GM12878 (cell line): ENCODE data around the gene ATP2C2. TPM values are rescaled to one million over a fixed set of nuclear protein-coding genes. Genes with fewer than 3 reads are reported as not detected.

ENCODE experiments used
- ATAC-seq: fragments of 200-7000 bp; cut with Tn5 transposase; 3 replicates; pipeline ENCODE4 v1.9.1; 2020; ENCODE audit warnings: mild to moderate bottlenecking, moderate library complexity
- BruUV-seq: library from RNA; stranded (reverse); fragments of 400-500 nt; replicated peaks from 2 replicates; lab custom pipeline; 2021; lab: Mats Ljungman, UMichigan
- CTCF ChIA-PET: fragments of 300-600 bp; sonication (Branson Sonifier 250); formaldehyde crosslinking; extraction: SDS; loops from one replicate; lab custom pipeline; 2021; ENCODE audit warnings: inconsistent platforms; lab: Yijun Ruan, JAX
- POLR2A ChIA-PET: fragments of 350-600 bp; formaldehyde crosslinking; extraction: SDS; loops from one replicate; lab custom pipeline; 2021; ENCODE audit warnings: inconsistent platforms; lab: Charles Lee
- RAD21 ChIA-PET: fragments of 300-600 bp; sonication (Branson Sonifier 250); formaldehyde crosslinking; loops from one replicate; lab custom pipeline; 2023; ENCODE audit warnings: antibody characterized with exemption; ENCODE audit not compliant: unreplicated experiment; lab: Charles Lee
- SMC1A ChIA-PET: fragments of 300-600 bp; sonication (Branson Sonifier 250); formaldehyde crosslinking; loops from one replicate; lab custom pipeline; 2023; ENCODE audit not compliant: unreplicated experiment, uncharacterized antibody; lab: Charles Lee
- DNase-seq: peaks from one replicate; pipeline ENCODE4 v3.0.0-alpha.2; 2011; ENCODE audit warnings: low read depth, low spot score
- FAIRE-seq: peaks from 3 replicates; lab custom pipeline; 2011; peaks lifted over from hg19 to GRCh38; lab: Jason Lieb, UNC
- H2AFZ ChIP-seq: 2 replicates; pipeline ENCODE4 v1.6.0; 2011; ENCODE audit warnings: low read depth, low read length, control low read depth; ENCODE audit not compliant: control insufficient read depth
- H3K27ac ChIP-seq: 2 replicates; pipeline ENCODE4 v1.5.1; 2011; ENCODE audit warnings: control low read depth; ENCODE audit not compliant: control insufficient read depth, insufficient read depth
- H3K27me3 ChIP-seq, 2 experiments: replicated peaks in 1 of 2; 2 replicates each; pipeline versions ENCODE4 v1.6.0 to v1.6.1; 2011; ENCODE audit warnings: low read length in 1 of 2; ENCODE audit not compliant: control insufficient read depth in 2 of 2, insufficient read depth in 2 of 2
- H3K36me3 ChIP-seq, 2 experiments: 2 replicates each; pipeline ENCODE4 v1.5.1; 2011; ENCODE audit warnings: low read length in 1 of 2; ENCODE audit not compliant: control insufficient read depth in 2 of 2, insufficient read depth in 2 of 2
- H3K4me1 ChIP-seq: 2 replicates; pipeline ENCODE4 v1.6.1; 2011; ENCODE audit warnings: mild to moderate bottlenecking, low read length, moderate library complexity, mixed read lengths; ENCODE audit not compliant: control insufficient read depth, insufficient read depth
- H3K4me2 ChIP-seq: 2 replicates; pipeline ENCODE4 v1.6.0; 2011; ENCODE audit warnings: control low read depth; ENCODE audit not compliant: control insufficient read depth, insufficient read depth
- H3K4me3 ChIP-seq: fragments of 200-600 bp; sonication (generic); 2 replicates; pipeline ENCODE4 v1.5.1; 2016
- H3K79me2 ChIP-seq: 2 replicates; pipeline ENCODE4 v1.6.0; 2011; ENCODE audit warnings: low read length; ENCODE audit not compliant: control insufficient read depth, insufficient read depth
- H3K9ac ChIP-seq: 2 replicates; pipeline ENCODE4 v1.8.0; 2011; ENCODE audit warnings: low read length, control low read depth, mixed read lengths; ENCODE audit not compliant: control insufficient read depth, insufficient read depth
- H3K9me3 ChIP-seq: replicated peaks from 3 replicates; pipeline ENCODE4 v1.5.1; 2011; ENCODE audit warnings: mild to moderate bottlenecking, low read length; ENCODE audit not compliant: control insufficient read depth, insufficient read depth
- H4K20me1 ChIP-seq: 2 replicates; pipeline ENCODE4 v1.6.0; 2011; ENCODE audit not compliant: control insufficient read depth, insufficient read depth
- BMI1 ChIP-seq: fragments of 450-650 bp; IDR thresholded peaks from 2 replicates; pipeline ENCODE4 v1.6.1; 2016; ENCODE audit warnings: mild to moderate bottlenecking, moderate library complexity, borderline replicate concordance
- BRCA1 ChIP-seq: IDR thresholded peaks from 2 replicates; pipeline ENCODE4 v1.6.1; 2011; ENCODE audit warnings: low read depth, low read length, improper control_type of control experiment
- FOXK2 ChIP-seq: fragments of 450-650 bp; IDR thresholded peaks from 2 replicates; pipeline ENCODE4 v1.6.1; 2017; ENCODE audit warnings: mild to moderate bottlenecking, moderate library complexity
- FOXM1 ChIP-seq: IDR thresholded peaks from 2 replicates; pipeline ENCODE4 v1.6.1; 2012; ENCODE audit warnings: low read depth, mild to moderate bottlenecking, inconsistent platforms, low read length, moderate library complexity
- HDAC6 ChIP-seq: fragments of 200-600 bp; sonication (generic); IDR thresholded peaks from one replicate; pipeline ENCODE4 v1.8.0; 2017; ENCODE audit warnings: antibody characterized with exemption; ENCODE audit not compliant: unreplicated experiment
- MEF2A ChIP-seq: IDR thresholded peaks from 2 replicates; pipeline ENCODE4 v1.6.1; 2011; ENCODE audit warnings: low read depth, mild to moderate bottlenecking, low read length, moderate library complexity; ENCODE audit not compliant: insufficient read depth
- NFIC ChIP-seq: IDR thresholded peaks from 2 replicates; pipeline ENCODE4 v1.6.1; 2012; ENCODE audit warnings: low read depth, mild to moderate bottlenecking, inconsistent platforms, low read length, moderate library complexity
- PAX8 ChIP-seq: fragments of 450-650 bp; IDR thresholded peaks from 2 replicates; pipeline ENCODE4 v1.6.1; 2017; ENCODE audit warnings: mild to moderate bottlenecking, moderate library complexity
- RBBP5 ChIP-seq: fragments of 200-600 bp; sonication (generic); conservative IDR thresholded peaks from 2 replicates; pipeline ENCODE4 v1.6.1; 2016
- TARDBP ChIP-seq: IDR thresholded peaks from 2 replicates; pipeline ENCODE4 v1.6.1; 2016; ENCODE audit warnings: borderline replicate concordance
- ZSCAN29 ChIP-seq: fragments of 450-650 bp; IDR thresholded peaks from 2 replicates; pipeline ENCODE4 v1.6.1; 2017; ENCODE audit warnings: mild to moderate bottlenecking, moderate library complexity
- WGBS: methylation state at CpG from one replicate; pipeline ENCODE4 v1.1.6; 2016; ENCODE audit warnings: low lambda C conversion rate; ENCODE audit not compliant: insufficient replicate concordance, insufficient coverage; ENCODE audit errors: missing lambda C conversion rate; 5-methylcytosine and 5-hydroxymethylcytosine counted together
- in situ Hi-C: fragments of 300-500 bp; cut with MboI; formaldehyde crosslinking; loops from 9 replicates; pipeline ENCODE4 v1.14.3; 2018; ENCODE audit warnings: mixed read lengths
- intact Hi-C: fragments of 100-400 bp; cut with micrococcal nuclease; formaldehyde crosslinking; loops from one replicate; pipeline ENCODE4 v1.14.2; 2022; ENCODE audit not compliant: unreplicated experiment
- polyA plus RNA-seq, 11 experiments: library from polyadenylated mRNA; depleted of rRNA in 4 of 11; unstranded in 6 of 11; stranded (reverse) in 5 of 11; fragments of >200 nt; fragmentation: Nextera tagmentation in 4 of 11; fragmentation: Illumina TruSeq in 1 of 11; extraction: Ambion mirVana in 4 of 11; extraction: Trizol in 1 of 11; gene quantifications; 1 replicate in 1 of 11; 2 replicates in 10 of 11; pipeline versions ENCODE4 v1.2.1 to v1.2.3, GENCODE V29; 2011 to 2016; ENCODE audit warnings: inconsistent platforms in 2 of 11, missing spikeins in 2 of 11, low read depth in 1 of 11
- total RNA-seq, 4 experiments: library from RNA; depleted of rRNA in 3 of 4; stranded (reverse); fragments of >200 nt in 3 of 4; fragmentation: Illumina TruSeq in 1 of 4; extraction: Trizol in 1 of 4; gene quantifications; 2 replicates each; pipeline versions ENCODE4 v1.2.1 to v1.2.3, GENCODE V29; 2013 to 2021
- TF ChIP-seq, protein P1 (sequence below): IDR thresholded peaks from 2 replicates; pipeline ENCODE4 v1.6.1; 2011; ENCODE audit warnings: low read depth, low read length, improper control_type of control experiment, borderline replicate concordance
- TF ChIP-seq, protein P2 (sequence below): IDR thresholded peaks from 2 replicates; pipeline ENCODE4 v1.6.1; 2012; ENCODE audit warnings: low read length, inconsistent platforms

The ATP2C2 gene
- total and polyA plus RNA-seq, 10 of the 15 experiments (the other 5 are each of a cell fraction or from before 2014, with no cell fraction given): 0.05 to 0.19 TPM; not detected in 8

DNA sequence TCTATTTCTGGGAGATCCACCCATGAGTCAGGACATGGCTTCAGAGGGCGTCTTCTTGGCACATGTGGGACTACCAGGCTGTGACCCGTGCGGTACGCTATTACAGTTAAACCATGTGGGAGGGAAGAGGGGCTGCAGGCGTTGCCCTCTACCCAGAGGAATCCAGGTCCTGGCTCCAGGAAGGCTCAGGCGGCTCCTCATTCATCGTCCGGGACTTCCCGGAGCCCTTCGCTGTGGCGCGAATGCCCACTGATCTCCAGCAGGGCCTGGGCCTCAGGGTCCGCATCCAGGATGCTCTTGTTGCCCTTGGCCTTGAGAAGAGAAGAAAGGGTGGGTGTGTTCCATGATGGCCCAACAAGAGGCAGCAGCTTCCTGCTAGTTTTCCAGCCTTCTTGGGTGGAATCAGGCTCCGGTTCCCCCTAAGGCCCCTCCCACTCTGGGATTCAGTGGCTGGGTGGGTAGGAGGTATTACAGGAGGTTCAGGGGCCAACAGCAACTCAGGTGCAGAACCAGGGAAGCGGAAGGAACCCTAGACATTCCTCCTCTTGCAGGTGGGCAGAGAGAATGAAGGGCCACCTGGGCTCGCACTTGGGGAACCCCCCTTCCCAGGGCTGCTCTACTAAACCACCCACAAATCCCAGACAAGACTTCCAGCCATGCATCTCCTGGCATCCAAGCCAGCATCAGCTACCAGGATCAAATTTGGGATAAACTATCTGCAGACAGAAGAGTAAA, 111.5 kb downstream of the ATP2C2 start:
- RAD21 ChIA-PET: no interaction called here
- Histone ChIP-seq H3K4me2 (no peak overlapping the region), H3K27ac (no peak overlapping the region), H2AFZ (no peak overlapping the region), H3K4me1 (no peaks in the 10 kb centered on the region), H3K27me3 (no peaks in the 10 kb centered on the region), H3K4me3 (no peak overlapping the region), H4K20me1 (no peaks in the 10 kb centered on the region), H3K79me2 (no peaks in the 10 kb centered on the region), H3K36me3 (no peaks in the 10 kb centered on the region; a peak in 2 of 4 replicates), H3K9me3 (no peaks in the 10 kb centered on the region), H3K9ac (no peak overlapping the region)
- 99% methylated on average over 16 of the region's 16 CpGs for WGBS
- no TSS peak for BruUV-seq
- POLR2A ChIA-PET: no interaction called here
- TF ChIP-seq MEF2A (no peak), FOXK2 (no peak), HDAC6 (no peak), TARDBP (no peak), BRCA1 (no peak), BMI1 (no peak), RBBP5 (no peak), ZSCAN29 (no peak), NFIC (no peak), FOXM1 (no peak), PAX8 (no peak)
- TF ChIP-seq, protein P1, sequence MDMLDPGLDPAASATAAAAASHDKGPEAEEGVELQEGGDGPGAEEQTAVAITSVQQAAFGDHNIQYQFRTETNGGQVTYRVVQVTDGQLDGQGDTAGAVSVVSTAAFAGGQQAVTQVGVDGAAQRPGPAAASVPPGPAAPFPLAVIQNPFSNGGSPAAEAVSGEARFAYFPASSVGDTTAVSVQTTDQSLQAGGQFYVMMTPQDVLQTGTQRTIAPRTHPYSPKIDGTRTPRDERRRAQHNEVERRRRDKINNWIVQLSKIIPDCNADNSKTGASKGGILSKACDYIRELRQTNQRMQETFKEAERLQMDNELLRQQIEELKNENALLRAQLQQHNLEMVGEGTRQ: no peak
- TF ChIP-seq, protein P2, sequence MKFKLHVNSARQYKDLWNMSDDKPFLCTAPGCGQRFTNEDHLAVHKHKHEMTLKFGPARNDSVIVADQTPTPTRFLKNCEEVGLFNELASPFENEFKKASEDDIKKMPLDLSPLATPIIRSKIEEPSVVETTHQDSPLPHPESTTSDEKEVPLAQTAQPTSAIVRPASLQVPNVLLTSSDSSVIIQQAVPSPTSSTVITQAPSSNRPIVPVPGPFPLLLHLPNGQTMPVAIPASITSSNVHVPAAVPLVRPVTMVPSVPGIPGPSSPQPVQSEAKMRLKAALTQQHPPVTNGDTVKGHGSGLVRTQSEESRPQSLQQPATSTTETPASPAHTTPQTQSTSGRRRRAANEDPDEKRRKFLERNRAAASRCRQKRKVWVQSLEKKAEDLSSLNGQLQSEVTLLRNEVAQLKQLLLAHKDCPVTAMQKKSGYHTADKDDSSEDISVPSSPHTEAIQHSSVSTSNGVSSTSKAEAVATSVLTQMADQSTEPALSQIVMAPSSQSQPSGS: no peak
- in situ Hi-C loops: no loop called here
- FAIRE-seq (no peak), DNase-seq (no peak), ATAC-seq (no peak)
- CTCF ChIA-PET: interaction anchor here (0.6 kb wide), 1 partner anchor 203 kb away, joined by 4 read pairs; no protein-coding TSS in a partner anchor
- intact Hi-C loops: no loop called here
- SMC1A ChIA-PET: no interaction called here
